Hematopoietic multipotent progenitor cell treated with erythropoietin and hydrocortisone succinate and interleukin-3 and kit ligand, for 17 days (in vitro differentiated cells): ENCODE measurements around the gene TM7SF3.

Experiments
- DNase-seq: peaks from one replicate; pipeline ENCODE4 v3.0.0-alpha.2; 2015; ENCODE audit warnings: low spot score

TM7SF3 gene

DNA sequence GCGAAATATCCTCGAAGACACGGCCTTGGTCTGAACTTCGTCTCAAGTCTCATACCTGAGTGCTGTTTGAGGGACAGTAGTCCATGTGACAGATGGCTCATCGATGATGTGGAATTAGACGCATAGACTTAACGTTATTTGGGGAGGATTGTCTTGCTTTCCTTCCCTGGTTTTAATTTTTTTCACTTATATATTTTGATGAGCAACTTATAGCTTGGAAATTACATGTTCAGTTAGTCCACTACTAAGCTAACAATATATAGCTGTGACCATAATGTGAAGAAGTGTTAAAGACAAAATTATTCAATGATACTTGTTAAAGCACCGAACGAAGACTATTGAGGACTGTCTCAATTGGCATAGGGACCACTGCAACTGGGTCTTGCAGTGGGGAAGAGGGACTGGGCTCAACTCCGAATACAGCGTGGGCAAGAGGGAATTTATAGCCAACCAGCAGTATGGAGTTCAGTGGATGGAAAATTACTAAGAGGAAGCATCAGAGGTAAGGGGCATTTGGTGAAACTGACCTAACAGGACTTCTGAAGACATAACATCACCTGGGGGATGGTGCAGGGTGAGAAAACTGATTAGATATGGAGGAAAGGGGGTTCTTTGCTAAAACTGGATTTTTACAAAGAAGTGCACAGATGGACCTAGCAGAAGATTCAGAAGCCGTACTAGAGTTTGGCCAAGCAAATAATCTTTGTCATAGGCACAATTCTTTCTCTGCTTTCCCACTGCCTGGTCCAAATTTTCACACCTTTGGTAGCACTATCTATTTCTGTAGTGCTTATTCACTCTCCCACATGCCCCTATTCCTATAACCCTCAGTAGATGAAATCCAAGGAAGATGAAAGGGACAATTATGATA is 910 bp upstream of the TM7SF3 start:
- DNase-seq = no peak

GRCh38 chr12:27013611-27014084 is 536 bp downstream of the TM7SF3 start:
- DNase-seq = no peak

DNA sequence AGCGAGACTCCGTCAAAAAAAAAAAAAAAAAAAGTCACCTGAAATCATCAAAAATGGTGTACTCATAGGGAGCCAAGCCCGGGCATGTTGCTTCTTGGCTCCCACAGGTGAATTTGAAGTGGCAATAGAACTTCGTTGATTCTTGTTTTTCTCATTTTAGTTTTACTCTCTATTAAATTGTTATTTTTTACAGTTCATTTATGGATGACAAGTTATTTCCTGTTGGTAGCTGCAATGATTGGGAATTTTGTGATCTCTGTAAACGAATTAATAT is 1.3 kb downstream of the TM7SF3 start:
- peak; percentile 39 for DNase-seq

DNA sequence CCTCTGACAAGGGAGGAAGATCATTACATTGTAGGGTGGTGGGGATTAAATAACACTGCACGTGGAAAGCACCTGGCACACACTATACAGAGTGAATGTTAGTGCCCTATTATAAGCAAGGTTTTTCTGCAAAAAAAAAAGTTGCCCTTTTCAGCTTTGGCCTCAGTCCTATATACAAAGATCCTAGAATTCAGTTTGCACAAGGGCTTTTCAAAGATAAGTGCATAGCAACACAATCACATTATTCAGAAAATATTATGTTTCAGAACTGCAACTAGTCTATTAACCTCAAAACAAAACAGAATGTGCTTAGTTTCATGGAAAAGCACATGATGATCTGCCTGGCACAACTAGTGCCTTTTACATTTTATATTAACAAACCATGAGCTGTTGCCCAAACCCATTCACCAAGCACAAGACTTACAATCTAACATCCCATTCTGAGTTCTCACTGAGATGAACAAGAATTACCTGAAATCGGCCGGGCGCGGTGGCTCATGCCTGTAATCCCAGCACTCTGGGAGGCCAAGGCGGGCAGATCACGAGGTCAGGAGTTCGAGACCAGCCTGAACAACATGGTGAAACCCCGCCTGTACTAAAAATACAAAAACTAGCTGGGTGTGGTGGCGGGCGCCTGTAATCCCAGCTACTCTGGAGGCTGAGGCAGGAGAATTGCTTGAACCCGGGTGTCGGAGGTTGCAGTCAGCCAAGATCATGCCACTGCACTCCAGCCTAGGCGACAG is 1.8 kb downstream of the TM7SF3 start:
- peak; percentile 22 for DNase-seq

- DNase-seq = no peak
Observed at GRCh38 chr12:27009881-27010301, 4.3 kb downstream of the TM7SF3 start.

DNA sequence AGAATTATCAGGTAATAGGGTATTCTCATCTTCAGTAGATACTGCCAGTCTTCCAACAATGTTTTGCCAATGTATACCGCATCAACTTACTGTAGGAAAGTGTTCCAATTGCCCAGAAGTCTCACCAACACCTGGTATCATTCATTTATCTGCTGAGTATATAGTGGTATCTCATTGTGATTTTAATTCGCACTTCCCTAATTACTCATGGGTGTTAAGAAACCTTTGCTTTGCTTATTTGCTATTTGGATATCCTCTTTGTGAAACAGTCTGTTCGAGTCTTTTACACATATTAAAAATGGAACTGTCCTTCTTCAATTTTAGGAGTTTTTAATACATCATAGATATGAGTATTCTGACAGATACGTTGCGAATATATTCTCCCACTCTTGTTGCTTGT is 6.1 kb downstream of the TM7SF3 start:
- no peak for DNase-seq

- no peak for DNase-seq
Observed at GRCh38 chr12:27006797-27007467, 7.3 kb downstream of the TM7SF3 start.

DNA sequence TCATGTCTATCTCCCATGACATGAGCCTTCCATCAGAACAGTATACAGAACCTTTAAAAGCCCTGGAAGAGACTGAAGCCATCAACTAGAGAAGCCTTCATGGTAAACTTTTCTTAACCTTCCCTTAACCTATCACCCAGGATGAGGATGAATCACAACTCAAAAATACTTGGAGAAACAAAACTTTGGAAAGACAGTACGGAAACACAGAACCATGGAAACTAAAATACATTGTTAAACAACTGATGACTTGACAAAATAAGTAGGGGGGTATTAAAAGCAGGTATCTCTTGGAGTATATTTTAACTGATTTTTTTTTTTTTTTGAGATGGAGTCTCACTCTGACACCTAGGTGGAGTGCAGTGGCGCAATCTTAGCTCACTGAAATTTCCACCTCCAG is 8.7 kb downstream of the TM7SF3 start:
- DNase-seq = no peak

DNA sequence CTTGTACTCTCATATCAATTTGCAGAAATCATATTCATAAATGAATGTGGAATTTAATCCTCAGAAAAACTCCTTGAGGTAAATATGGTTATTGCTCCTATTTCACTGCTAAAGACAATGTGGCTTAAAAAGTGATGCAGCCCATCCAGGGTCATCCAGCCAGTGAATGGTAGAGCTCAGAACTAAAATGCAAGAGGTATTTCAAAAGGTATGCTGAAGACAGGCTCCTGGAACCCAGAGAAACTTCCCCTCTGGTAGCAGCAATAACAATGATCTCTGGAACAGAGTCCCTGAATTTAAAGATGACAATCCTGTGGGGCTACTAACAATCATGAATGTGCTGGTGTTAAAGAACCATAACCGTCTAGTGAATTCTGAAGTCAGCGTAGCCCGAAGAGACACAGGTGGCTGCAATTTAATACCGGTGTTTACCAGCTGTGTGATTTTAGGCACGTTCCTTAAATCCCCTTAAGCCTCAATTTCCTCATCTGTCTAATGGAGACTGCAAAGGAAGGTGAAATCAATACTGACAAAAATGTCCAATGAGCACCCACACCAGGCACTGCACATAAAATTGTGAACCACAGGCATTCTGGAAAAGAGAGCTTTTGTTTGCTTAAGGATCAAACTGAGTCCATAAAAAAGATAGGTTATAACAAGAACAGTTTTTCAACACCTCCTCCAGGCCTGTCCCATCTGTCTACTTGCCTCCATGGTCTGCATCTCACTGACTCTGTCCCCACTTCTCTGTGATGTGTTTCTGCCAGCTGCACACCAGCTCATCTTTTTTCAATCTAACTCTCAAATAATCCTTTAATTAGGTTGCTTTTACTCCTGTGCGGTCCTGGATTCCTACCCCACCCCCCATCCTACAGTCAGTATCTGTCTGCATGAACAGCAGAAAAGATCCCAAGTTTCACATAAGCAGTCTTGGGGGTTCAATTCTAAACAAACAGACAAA is 10.5 kb downstream of the TM7SF3 start:
- DNase-seq = no peak

GRCh38 chr12:27002141-27002540 is 12.0 kb downstream of the TM7SF3 start:
- DNase-seq = no peak

DNA sequence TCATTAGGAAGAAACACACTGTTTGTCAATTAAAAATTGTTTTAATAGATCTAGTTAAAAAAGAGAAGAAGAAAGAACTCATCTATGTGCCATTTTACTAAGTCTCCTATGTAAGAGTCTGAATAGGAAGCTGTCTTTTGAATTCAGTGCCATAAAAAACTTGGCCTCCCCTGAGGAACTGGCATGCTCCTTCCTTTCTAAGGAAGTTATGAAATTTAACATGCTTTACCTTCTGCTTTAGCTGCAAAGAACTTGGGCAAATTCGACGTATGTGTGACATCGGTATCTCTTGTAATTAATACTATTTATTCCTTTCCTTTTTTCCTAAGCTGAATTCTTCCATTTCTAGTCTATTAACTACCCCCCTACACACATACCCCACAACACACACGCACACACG is 12.5 kb downstream of the TM7SF3 start:
- no peak for DNase-seq

DNA sequence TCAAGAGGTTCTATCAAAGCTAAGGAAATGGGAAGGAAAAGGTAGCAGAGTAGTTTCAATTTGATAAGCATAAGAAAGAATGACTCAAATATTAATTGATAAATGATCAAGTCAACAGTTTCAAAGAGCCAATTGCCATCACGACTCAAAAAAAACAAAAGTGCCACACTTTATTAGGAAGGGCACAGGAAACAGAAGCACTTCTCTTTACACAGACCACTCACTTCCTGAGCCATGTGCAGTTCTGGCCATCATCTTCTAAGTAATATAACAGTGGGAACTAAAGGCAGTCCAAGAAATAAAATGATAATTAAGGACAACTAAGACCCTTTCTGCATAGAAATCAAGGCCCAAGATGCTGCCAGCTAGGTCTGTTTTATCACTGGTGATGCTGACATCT is 13.2 kb downstream of the TM7SF3 start:
- no peak for DNase-seq

DNA sequence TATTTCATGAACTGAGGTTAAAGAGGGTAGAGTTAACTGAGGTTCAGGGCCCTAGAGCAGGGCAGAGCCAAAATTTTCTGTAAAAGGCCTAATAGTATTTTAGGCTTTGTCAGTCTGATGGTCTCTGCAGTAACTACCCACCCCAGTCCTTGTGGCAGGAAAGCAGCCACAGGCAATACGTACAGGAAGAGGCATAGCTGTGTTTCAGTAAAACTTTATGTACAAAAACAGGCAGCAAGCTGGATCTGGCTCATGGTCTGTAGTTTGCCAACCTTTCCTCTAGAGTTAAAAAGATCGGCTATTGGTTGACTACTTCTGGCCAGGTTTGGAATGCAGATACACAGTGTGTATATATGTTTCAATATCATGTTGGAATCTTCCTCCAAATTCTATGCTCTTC is 17.2 kb downstream of the TM7SF3 start:
- DNase-seq = no peak

GRCh38 chr12:26995706-26996105 is 18.5 kb downstream of the TM7SF3 start:
- no peak for DNase-seq

DNA sequence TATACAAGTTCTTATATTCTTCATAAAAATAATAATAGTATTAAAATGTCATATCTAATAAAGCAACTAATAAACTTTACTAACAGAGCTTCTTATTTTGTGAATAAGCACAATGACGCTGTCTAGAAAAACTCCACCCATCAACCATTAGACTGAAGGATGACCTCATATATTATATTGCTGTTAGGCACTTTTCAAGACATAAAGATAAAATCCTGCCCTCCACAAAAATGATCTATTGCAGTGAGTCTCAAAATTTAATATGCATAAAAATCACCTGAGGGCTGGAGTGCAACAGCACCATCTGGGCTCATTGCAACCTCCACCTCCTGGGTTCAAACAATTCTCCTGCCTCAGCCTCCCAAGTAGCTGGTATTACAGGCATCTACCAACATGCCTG is 20.1 kb downstream of the TM7SF3 start:
- DNase-seq = no peak

DNA sequence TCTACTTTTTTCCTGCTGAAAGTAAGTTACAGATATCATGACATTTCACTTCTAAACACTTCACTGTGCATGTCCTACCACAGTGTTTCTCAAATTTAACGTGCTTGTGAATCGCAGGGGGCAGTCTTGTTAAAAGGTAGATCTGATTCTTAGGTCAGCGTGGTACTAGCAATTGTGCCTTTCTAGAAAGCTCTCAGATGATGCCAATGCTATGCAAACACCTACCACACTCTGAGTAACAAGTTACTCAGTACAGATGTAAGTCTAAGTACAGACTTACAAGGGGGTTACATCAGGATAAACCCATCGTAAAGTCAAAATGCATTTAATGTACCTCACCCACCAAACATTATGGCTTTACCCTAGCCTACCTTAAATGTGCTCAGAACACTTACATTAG is 22.4 kb downstream of the TM7SF3 start:
- no peak for DNase-seq

DNA sequence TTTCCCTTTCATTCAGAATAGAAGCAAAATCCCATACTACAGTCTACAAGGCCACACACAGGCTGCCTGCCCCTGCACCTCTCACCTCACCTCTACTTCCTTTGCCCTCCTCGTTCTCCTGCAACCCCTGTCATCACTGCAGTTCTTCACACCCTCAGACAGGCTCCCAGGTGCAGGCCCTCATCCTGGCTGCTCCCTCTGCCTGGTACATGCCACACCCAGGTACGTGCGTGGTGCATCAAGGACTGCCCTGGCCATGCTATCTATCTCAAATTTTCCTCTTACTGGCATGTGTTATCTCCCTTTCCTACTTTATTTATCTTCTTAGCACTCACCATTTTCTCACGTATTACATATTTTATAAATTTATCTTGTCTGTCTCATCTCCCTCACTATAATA is 24.3 kb downstream of the TM7SF3 start:
- DNase-seq = no peak

GRCh38 chr12:26988703-26989102 is 25.5 kb downstream of the TM7SF3 start:
- DNase-seq = no peak

DNA sequence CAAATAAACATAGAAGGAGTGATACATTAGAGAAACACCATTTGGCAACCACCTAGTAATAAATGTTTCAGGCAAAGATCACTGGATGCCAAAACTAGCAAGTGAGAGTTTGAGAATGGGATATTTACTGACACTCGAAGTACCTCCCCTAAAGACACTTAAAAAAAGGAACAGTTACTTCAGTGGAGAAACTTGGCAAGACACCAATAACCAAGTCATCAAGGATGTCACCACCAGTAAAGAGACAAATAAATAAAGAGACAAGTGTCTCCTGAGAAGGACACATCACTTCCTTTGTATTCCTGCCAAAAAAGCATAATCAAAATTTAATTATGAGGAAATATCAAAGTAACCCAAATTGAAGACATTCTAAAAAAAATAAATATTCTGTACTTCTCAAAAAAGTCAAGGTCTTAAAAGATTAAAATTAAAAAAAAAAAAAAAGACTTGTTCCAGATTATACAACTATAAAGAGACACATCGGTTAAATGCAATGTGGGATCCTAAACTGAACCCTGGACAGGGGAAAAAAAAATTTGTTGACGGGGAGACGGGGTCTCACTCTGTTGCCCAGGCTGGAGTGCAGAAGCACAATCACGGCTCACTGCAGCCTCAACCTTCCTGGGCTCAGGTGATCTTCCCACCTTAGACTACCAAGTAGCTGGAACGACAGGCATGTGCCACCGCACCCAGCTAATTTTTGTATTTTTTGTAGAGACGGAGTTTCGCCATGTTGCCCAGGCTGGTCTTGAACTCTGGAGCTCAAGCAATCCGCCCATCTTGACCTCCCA is 26.4 kb downstream of the TM7SF3 start:
- DNase-seq = peak; percentile 38

GRCh38 chr12:26982866-26983265 is 31.3 kb downstream of the TM7SF3 start:
- no peak for DNase-seq

DNA sequence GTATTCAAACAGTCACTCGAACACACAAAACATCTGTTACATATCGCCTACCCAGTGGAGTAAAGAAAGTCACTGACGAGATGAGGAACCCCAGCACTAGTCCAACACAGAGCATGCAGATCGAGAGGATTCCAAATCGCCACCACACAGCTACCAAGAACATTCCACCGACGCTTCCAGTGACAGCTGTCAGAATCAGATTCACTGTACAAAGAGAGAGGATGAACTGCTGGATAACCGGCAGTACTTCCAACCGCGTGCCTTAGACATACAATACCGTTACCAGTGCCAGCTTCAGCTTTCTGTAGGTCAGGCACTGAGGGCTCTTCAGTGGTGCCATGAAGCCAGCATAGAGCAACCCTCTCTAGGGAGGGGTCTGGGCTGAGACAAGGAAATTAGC is 34.5 kb downstream of the TM7SF3 start:
- DNase-seq = no peak
